Renal cortical epithelial cell (primary cell): ENCODE results near the gene ASXL3. TPM values are rescaled to one million over a fixed set of nuclear protein-coding genes. Genes with fewer than 3 reads are reported as not detected.

Source experiments
- DNase-seq: peaks from one replicate; pipeline ENCODE4 v3.0.0-alpha.2; 2011; ENCODE audit warnings: low read depth
- total RNA-seq: library from RNA; depleted of rRNA; stranded (reverse); fragments of >200 nt; gene quantifications from 2 replicates; pipeline ENCODE4 v1.2.3, GENCODE V29; 2014

The ASXL3 gene
- total RNA-seq, 1 donor from 2014 or later = 0.05 TPM

GRCh38 chr18:33717339-33717738, 139.3 kb downstream of the ASXL3 start:
- no peak for DNase-seq

GRCh38 chr18:33720133-33720532, 142.1 kb downstream of the ASXL3 start:
- peak; percentile 35 for DNase-seq

- no peak for DNase-seq
Observed at GRCh38 chr18:33729556-33729955, 151.5 kb downstream of the ASXL3 start.

GRCh38 chr18:33733376-33733775, 155.4 kb downstream of the ASXL3 start:
- no peak for DNase-seq

GRCh38 chr18:33735428-33735827, 157.4 kb downstream of the ASXL3 start:
- DNase-seq = no peak

GRCh38 chr18:33741760-33742159, 163.7 kb downstream of the ASXL3 start:
- DNase-seq = no peak

GRCh38 chr18:33744032-33744697, 166.1 kb downstream of the ASXL3 start:
- DNase-seq = no peak

GRCh38 chr18:33745151-33745795, 167.3 kb downstream of the ASXL3 start:
- DNase-seq = no peak

GRCh38 chr18:33745871-33746545, 168.0 kb downstream of the ASXL3 start:
- DNase-seq = no peak

GRCh38 chr18:33749834-33750233, 171.8 kb downstream of the ASXL3 start:
- DNase-seq = no peak

GRCh38 chr18:33750366-33750765, 172.3 kb downstream of the ASXL3 start:
- no peak for DNase-seq

- DNase-seq = peak; percentile 38
Observed at GRCh38 chr18:33751613-33752221, 173.7 kb downstream of the ASXL3 start.

- DNase-seq = no peak
Observed at GRCh38 chr18:33755391-33755790, 177.4 kb downstream of the ASXL3 start.

GRCh38 chr18:33755931-33756560, 178.0 kb downstream of the ASXL3 start:
- peak; percentile 74 for DNase-seq

GRCh38 chr18:33757037-33757436, 179.0 kb downstream of the ASXL3 start:
- peak; percentile 1 for DNase-seq

GRCh38 chr18:33761363-33761762, 183.3 kb downstream of the ASXL3 start:
- DNase-seq = peak; percentile 33

GRCh38 chr18:33781429-33781828, 203.4 kb downstream of the ASXL3 start:
- DNase-seq = no peak

Other genes with a start within 250 kb of the ASXL3 start
- gene CCDC178, start 137.5 kb upstream of the ASXL3 start, total RNA-seq = 0.30 TPM in 1 of 2 replicates, not detected in the other